Activated gamma-delta T cell treated with Interleukin-2 at 50 U/mL for 16 hours (primary cell): ENCODE data around the gene ITFG1.
"Not testable (repeated sequence)": the region's sequence is repeated elsewhere in the genome, so short reads cannot be mapped to it uniquely, and the experiment has no call there.

Experiments used
- DNase-seq: peaks from one replicate; pipeline ENCODE4 v3.0.0-alpha.2; 2020

The ITFG1 gene

GRCh38 chr16:47143677-47144558 lies 316.9 kb downstream of the ITFG1 start, which contains the start of gene NETO2:
Gene NETO2 (minus strand): TSS chr16:47143945. CDS start chr16:47143612, 333 bp downstream.
- peak; percentile 42 for DNase-seq

- DNase-seq: peak; percentile 42
Observed at GRCh38 chr16:47142821-47143676, 317.8 kb downstream of the ITFG1 start.

- DNase-seq: no peak
Observed at GRCh38 chr16:47142486-47142820, 318.4 kb downstream of the ITFG1 start.

GRCh38 chr16:47141773-47142485 lies 318.9 kb downstream of the ITFG1 start:
- DNase-seq: peak; percentile 78

GRCh38 chr16:47140686-47141085 lies 320.2 kb downstream of the ITFG1 start:
- DNase-seq: no peak

- no peak for DNase-seq
Observed at GRCh38 chr16:47139561-47140185, 321.2 kb downstream of the ITFG1 start.

- DNase-seq: not testable (repeated sequence)
Observed at GRCh38 chr16:47137925-47138324, 322.9 kb downstream of the ITFG1 start.

- DNase-seq: no peak
Observed at GRCh38 chr16:47136099-47136842, 324.6 kb downstream of the ITFG1 start.

GRCh38 chr16:47134550-47134949 lies 326.3 kb downstream of the ITFG1 start:
- DNase-seq: no peak

- no peak for DNase-seq
Observed at GRCh38 chr16:47132308-47132707, 328.6 kb downstream of the ITFG1 start.

- no peak for DNase-seq
Observed at GRCh38 chr16:47129755-47130435, 331.0 kb downstream of the ITFG1 start.

- DNase-seq: no peak
Observed at GRCh38 chr16:47127541-47127940, 333.3 kb downstream of the ITFG1 start.

- no peak for DNase-seq
Observed at GRCh38 chr16:47125757-47126156, 335.1 kb downstream of the ITFG1 start.

- DNase-seq: no peak
Observed at GRCh38 chr16:47113130-47113529, 347.7 kb downstream of the ITFG1 start.

GRCh38 chr16:47110939-47111338 lies 349.9 kb downstream of the ITFG1 start:
- DNase-seq: no peak

GRCh38 chr16:47109361-47109760 lies 351.5 kb downstream of the ITFG1 start:
- no peak for DNase-seq
